ENCODE measurements around the gene THSD7B.

Gene THSD7B

DNA sequence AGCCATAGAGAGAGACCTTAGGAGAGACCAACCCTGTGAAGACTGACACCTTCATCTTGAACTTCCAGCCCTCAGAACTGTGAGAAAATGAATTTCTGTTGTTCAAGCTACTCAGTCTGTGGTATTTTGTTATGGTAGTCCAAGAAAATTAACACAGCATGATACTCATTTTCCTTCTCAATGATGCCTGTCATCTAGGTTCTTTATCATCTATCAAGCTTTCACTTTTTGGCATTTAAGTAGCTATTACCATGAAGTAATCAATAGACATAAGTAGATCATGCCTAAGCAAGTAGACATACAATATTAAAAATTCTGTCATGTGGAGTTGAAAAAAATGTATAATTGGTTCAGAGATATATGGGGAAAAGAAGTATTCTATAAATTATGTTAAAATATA is 444.7 kb downstream of the THSD7B start:
- DNase-seq, result no peak

DNA sequence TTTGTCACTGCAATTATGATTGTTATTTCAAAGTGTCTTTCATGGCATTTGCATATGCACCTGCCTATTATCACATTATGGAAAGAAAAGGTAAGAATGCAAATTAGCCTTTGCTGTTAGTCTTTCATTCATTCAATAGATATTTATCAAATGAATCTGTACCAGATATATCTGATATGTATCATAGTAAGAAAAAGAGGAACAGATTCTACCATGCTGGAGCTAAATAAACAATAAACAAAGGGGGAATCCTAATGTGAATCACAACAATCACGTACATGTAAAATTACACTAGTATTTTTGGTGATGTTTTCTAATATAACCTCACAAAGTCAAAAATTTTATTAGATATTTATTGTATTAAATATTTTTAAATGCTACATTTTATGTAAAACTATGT is 446.4 kb downstream of the THSD7B start:
- no peak for DNase-seq

DNA sequence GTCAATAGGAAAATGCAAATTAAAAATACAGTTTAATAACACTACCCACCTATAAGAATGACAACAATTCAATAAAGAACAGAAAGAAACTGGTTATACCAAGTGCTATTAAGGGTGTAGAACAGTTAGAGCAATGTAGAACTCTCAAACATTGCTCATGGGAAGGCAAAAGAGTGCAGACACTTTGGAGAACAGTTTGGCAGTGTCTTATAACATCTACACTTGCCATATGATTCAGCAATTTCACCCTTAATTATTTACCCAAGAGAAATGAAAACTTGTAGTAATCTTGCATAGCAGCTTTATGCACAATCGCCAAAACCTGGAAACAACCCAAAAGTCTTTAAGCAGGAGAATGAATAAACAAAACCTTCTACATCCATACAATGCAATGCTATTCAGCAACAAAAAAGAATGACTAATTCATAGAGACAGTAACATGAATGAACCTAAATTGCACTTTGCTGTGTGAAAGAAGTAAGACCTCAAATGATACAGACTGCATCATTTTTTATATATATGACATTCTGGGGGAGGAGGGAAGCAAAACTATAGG is 455.2 kb downstream of the THSD7B start:
- no peak for DNase-seq

DNA sequence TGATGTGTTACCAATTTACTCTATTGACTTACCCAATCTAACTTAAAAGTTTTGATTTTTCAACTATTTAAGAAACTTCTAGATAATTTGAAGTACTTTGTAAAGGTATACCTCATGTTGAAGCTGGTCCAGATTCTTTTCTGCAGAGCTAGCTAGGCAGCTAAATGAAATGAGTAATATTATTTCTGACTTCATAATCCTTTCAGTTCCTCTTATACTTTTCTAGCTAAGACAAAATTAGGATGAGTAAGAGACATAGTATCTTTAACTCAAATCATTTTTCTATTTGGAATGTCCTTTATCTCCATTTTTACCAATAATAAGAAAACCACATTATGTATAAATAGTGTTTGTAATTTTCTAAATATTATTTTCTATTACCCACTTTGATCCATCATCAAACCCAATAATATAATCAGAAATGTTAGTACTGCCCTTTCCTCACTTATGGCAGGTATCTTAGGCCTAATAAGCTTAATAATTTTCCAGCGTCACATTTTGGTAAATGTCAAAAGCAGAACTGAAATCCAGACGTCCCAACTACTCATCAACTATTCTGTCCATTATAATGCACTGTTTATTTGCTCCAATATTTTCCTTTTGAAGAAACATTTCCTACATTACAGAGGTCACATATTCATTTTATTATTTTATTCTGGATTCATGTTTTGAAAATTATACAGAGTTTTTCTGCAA is 456.6 kb downstream of the THSD7B start:
- DNase-seq, result no peak

DNA sequence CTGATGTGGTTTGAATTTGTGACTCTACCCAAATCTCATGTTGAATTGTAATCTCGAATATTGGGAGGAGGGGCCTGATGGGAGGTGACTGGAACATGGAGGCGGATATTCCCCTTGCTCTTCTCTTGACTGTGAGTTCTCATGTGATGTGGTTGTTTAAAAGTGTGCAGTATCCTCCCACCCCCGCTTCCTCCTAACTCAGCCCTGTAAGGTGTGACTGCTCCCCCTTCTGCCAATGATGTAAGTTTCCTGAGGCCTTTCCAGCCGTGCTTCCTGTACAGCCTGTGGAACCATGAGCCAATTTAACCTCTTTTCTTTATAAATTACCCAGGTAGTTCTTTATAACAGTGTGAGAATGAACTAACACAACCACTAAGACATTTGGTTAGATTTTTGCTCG is 458.4 kb downstream of the THSD7B start:
- no peak for DNase-seq

DNA sequence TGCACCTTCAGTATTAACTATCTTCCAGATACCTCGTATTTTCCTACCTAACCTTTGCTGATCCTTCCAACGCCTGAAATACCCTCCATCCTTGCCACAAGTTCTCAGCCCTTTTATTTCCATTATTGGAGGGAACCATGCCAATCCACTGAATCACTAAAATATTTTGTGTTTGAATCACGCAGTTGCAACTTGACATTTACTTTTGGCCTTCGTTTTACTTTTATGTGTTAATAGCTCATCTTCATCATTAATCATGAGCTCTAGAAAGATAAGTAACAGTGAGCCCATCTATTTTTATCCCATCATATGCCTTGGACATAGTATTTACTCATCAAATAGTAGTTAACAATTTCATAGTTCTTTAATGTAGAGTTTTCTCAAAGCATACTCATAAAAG is 463.2 kb downstream of the THSD7B start:
- no peak for DNase-seq

DNA sequence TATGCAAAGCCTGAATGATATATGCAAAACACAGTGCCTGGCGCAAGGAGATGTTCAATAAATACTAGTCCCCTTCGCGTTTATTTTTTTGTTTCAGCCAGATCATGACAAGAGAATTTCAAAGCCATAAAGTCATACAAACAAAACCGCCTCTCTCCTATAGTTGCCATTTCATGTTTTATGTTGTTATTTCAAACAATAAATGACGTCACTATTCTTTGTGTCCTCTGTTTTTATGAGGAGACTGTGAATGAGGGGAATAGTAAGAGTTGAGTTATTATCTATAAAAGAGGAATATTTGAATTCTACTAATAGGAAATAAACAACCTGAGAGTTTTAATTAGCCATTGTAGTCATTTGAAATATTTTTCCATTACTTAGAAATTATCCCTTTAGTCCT is 464.5 kb downstream of the THSD7B start:
- no peak for DNase-seq

DNA sequence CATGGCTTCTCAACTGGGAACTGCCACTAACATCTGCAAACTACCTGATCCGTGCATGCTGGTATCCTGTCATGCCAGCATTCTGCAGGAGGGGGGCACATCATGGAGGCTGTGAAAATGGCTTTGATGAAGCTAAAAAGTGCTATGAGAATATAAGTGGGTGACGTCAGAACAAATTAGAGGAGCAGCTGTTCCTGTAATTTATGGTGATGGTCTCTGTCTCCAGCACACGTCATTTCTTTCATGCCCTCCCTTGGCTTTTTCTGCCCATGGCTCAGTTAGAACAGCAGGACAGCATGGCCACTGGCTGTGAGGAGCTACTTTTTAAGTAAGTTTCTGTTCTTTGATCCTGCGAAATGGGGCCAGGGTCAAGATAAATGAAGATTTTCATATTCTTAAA is 466.3 kb downstream of the THSD7B start:
- no peak for DNase-seq

DNA sequence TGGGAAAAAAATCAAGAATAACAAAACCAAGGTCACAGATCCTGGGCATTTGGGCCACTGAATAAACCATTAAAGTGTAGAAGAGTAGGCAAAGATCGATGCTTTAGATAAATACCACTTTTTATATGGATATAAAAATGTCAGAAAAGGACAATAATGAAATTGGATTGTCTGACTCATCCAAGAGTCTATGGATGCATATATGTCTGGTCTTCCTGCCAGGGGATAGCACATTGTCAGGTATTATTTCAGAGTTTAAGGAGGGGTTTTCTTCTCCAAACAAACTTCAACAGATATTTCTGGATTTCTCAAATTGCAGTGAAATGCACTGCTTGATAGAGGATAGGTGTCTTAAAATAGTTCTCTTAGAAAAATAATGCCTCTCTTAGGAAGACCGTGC is 466.7 kb downstream of the THSD7B start:
- DNase-seq, result no peak

DNA sequence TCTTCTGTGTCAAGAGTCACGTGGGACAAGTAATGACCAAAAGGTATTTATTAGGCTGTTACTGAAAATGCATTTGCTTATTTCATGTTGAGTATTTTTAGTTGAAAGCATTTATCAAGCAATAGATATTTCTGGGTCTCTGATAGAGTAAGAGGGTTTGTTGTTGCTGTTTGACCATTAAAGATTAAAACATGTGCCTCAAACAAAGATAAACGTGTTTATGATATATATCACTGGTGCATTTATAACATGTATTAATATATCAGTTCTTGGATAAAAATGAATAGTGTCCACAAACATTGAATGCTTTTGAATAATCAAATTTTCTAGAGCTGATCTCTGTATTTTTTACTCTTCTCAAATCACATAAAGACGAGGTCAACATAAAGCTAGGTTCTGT is 467.7 kb downstream of the THSD7B start:
- no peak for DNase-seq

DNA sequence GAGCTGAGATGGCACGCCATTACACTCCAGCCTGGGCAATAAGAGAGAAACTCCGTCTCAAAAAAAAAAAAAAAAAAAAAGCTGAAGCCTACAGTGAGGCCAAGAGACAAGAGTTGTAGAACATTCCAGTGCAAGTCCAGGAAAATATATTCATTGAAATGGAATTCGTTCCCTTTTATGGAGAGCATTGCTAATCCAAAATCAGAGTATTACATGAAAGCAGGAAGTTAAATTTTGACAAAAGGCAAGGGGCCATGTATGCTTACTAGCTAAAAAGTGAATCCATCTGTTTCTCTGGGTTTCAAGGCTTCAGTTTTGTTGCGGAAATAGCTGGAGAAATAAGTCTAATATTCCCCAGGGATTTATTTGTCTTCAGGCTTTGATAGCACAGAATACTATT is 471.7 kb downstream of the THSD7B start:
- no peak for DNase-seq

DNA sequence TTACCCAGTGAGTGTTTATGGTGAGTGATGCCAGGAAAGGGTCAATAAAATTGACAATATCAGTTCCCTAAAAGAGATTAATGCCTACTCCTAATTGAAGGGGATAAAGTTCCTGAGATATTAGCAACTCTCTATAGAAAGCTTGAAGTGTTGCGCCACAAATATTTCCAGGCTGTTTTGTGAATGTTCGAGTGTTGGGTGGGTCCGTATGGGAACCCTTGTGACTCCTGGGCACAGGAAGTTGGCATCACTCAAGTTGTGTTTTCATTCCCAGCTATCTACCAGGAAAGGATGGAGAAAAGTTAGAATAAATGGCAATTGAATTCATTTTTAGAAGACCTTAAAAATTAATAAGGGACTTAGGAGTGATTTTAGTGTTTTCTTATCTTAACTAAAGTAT is 472.7 kb downstream of the THSD7B start:
- DNase-seq, result no peak

DNA sequence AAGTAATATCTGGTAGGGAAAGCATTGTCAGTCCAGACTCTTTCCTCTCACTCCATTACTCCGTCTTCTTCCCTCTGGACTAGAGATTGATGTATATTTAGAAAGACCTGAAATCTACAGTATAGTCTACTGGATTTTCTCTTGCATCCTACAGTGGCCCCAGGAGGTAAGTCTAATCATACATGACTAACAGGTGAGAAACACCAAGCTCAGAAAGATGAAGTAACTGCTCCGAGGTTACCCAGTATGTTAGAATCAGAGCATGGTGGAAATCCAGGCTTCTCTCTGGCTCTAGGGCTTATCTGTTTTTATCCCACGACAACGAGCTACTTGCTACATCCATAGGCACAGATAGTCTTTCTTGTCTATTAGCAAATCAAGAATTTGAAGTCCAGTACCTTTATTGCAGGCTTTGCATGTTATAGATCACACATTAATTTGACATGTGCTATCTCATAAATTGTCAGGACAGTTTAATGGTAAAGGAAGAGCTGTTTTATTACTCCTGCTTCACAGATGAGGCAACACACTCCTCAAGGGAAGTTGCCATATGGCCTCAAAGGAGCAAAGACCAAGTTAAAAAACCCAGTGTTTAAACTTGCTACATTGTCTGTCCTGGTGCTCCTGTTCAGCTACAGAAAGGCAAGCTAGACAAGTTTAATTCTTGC is 484.3 kb downstream of the THSD7B start:
- DNase-seq, result no peak

DNA sequence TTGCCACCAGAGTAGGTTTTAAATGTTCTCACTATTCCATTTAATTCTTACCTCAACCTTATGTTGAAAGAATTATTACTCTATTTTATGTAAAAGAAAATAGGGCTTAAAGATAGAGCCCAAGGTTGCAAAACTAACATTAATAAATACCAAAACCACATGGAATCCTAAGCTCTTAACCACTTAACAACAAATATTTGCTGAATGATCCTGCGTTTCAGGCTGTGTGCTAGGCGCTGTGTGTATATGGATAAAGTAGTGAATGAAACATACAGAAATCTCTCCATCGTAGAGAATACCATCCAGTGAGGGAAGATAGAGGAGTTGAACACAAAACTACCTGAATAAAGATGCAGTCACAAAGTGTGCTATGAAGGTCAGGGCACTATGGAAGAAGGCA is 485.1 kb downstream of the THSD7B start:
- DNase-seq, result no peak

DNA sequence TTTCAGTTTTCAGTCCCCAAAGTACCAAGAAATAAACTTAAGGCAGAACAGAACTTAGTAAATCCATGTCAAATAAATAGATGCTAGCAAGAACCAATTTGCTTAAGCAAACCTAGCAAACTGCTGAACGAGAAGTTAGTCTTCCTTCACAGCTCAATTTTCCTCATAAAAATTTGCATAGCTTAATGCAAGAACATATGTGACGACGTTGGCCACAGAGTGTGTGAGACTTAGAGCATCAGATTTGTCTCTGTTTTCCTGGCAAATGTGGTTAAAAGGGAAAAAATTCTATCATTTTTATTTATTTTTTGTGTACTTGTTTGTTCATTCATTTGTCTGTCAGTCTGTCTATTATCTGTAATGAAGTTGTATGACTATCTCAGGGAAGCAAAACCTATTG is 485.7 kb downstream of the THSD7B start:
- DNase-seq, result no peak

DNA sequence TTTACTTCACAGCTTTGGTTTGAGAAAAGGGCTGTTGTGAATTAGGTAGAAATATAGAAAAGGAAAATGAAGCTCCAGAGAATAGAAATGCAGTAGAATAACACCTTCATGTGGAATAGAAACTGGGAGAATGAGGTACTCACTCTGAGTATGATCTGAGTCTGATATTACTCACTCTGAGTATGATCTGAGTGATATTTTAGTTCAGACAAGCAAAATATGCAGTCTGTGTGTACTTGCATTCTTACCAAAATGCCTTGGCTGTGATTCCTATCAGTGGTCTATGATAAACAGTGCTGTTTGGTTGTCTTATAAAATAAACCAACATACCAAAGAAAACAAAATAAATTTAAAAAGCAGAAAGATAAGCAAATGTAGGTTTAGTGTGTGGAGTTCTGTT is 487.6 kb downstream of the THSD7B start:
- no peak for DNase-seq

DNA sequence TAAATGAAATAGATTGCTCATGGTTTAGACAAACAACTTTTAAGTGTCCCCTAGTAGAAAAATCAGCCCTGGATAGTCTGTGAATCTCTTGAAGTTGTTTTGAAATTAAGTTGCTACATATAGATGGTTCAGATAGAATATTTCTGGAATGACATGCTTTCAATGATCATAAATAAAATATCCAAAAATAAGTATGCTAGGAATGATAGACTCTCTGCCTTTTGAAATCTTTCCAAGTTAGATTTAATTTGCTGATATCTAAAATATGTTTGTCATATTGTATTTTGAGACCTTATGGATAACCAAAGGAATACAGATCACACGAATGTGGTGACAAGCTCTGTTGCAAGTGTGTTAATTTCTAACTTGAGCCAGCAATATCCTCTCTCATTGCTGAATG is 488.7 kb downstream of the THSD7B start:
- no peak for DNase-seq

DNA sequence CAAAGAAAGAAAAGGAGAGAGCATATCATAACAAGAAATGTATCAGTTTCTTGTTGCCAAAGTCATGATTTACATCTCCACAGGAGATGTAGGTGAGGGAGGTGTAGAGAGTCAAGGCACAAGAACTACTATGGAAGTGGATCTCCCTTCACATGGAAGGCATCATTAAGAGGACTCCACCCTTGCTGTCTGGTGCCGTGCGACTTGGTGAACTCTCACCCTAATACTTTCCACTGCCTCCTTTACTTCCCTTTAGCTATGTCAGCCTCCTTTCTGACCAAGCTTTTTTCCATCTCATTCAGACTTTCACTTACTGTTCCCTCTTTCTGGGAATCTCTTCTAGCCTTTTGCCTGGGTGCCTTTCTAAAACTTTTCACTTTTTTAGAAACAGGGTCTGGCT is 490.0 kb downstream of the THSD7B start:
- DNase-seq, result no peak

DNA sequence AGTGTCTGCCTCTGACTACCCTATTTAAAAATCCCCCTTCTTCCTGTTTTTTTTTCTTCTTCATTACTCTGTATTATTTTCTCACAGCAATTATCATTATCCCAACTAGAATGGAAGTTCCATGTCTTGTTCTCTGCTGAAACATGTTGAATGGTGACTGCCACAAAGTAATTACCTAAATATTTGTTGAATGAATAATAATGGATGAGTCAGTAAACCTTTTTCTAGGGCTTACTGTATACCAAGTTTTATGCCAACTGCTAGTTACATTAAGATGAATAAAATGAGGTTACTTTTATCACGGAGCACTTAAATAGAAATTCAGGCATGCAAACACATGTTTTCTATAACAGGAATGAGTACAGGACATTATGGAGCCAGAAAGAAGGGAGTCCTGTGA is 490.6 kb downstream of the THSD7B start:
- no peak for DNase-seq

DNA sequence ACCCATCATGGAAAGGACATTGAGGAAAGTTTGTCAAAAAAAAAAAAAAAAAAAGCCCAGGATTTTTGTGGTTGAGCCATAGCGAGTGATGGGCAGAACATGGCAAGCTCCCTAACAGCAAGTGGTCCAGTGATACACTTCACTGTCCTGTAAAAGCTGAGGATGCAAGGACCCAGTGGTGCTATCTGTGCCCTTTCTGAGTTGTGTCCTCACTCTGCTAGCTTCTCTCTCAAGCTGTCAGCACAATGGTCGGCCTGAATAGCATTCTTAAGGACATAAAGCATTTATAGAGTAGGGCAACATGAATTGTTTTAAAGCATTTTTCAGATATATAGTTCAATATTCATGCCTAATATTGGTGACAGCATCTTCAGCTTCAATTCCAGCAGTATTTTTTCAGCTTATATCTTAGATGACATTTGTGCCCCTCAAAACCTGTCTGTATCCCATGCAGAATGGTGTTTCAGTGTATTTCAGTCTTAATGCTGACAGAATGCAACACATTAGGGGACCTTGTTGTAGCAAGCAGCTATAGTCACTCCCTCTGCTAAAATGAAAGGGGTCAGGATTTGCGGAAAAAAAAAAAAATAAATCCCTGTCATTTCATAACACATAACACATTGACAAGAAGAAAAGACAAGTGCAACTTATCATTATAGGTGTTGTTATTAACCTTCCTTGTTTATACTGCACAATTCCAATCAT is 496.7 kb downstream of the THSD7B start:
- no peak for DNase-seq

DNA sequence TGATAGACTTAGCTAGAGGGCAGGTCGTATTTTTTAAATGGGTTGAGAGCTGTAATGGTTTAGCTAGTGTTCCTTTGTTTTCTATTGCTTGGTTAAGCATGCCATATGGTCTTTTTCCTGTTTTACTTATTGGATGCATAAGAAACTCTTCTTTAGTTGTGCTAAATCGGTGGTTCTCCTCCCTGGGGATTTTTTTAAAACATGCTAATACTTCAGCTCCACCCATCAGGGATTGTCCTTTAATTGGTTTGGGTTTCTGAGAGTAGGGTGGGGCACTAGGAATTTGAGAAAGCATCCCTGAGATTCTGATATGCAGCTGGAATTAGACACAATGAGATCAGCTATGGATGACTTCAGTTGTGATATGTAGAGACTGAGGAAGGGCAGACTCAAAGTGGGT is 497.2 kb downstream of the THSD7B start:
- DNase-seq, result no peak

DNA sequence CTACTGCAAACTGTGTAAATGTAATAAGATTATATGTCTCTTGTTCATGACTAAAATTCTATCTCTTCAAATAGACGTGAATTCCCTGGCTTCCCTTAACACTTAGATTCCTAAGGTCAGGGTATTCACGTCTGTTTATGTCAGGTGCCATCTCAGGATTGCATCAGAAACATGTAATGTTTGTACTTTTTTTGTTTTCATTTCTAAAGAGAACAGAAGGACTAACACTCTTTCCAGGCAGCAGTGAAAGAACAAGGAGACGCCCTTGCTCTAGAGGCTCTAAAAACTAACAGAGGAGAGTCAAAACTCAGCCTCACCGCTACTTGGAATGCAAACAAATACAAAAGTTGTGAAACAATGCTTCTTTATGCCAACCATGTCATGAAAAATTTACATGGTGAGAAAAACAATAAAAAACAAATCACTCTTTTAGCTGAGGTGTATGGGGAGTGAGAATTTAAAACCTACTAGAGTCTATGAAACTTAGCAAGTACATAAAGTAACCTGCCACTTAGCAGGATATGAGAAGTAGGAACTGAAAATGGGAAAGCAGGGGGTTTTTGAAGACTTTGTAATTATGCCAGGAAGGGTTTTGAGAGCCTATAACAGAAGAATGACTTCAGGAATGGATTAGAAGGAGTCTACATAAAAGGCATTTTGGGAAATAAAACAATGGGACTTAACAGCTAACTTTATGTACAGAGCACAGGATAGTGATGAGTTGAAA is 522.7 kb downstream of the THSD7B start:
- no peak for DNase-seq

DNA sequence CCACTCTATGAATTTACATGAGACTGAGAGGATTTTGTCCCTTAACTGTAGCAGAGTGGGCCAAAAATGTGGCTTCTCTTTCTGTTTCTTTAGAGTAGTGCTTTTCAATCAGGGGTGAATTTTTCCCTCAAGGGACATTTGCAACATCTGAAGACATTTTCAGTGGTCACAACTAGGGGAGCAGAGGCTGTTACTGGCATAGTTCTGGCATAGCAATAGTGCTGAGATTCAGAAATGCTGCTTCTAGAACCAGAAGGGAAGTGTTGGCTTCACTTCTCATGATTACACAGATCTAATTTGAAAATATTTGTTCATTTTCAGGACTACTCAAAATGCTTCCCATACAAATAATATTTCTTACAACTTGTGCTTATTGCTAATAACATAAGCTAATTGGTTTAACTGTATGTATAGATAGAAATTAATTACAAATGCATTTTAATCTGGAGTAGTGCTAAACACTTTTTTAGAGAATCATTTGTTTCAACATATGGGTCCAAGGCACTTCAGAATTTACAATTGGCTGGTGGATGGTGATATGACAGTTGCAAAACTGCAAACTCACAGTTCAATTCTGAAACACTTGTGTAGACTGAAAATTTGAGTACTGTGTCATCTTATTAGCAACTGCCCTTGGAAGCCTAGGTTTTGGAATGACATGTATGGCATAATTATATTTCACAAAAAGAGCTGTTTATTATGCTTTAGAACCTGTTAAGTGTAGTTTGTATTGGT is 526.7 kb downstream of the THSD7B start:
- DNase-seq, result no peak

Measured in activated naive CD4-positive, alpha-beta T cell treated with anti-CD3 and anti-CD28 coated beads, Interleukin-2, amount 50 U/mL, for 16 hours (primary cell).